Right lobe of liver (tissue), 4 donors: ENCODE measurements around the gene UFC1.
A peak's percentile ranks its signal among the peaks of the same experiment; 100 is the strongest.

Experiments used
- POLR2A ChIP-seq: fragments of 450-650 bp; IDR thresholded peaks from one replicate; pipeline ENCODE4 v1.6.1; 2017; ENCODE audit warnings: antibody characterized with exemption, mild to moderate bottlenecking
- TF ChIP-seq, protein P1 (sequence below), 4 donors: fragments of 200-600 bp in 3 of 4; fragments of 450-650 bp in 1 of 4; IDR thresholded peaks; one replicate each; pipeline versions ENCODE4 v1.5.1 to v1.8.0; 2016 to 2022; ENCODE audit warnings: antibody characterized with exemption in 4 of 4, mild to moderate bottlenecking in 2 of 4
- donor health status: DM: no; HTN: no; CAD: no.
- donor health status: DM: no; HTN: no; CAD: no.
- donor health status: DM: no; HTN: yes; CAD: no.

DNA sequence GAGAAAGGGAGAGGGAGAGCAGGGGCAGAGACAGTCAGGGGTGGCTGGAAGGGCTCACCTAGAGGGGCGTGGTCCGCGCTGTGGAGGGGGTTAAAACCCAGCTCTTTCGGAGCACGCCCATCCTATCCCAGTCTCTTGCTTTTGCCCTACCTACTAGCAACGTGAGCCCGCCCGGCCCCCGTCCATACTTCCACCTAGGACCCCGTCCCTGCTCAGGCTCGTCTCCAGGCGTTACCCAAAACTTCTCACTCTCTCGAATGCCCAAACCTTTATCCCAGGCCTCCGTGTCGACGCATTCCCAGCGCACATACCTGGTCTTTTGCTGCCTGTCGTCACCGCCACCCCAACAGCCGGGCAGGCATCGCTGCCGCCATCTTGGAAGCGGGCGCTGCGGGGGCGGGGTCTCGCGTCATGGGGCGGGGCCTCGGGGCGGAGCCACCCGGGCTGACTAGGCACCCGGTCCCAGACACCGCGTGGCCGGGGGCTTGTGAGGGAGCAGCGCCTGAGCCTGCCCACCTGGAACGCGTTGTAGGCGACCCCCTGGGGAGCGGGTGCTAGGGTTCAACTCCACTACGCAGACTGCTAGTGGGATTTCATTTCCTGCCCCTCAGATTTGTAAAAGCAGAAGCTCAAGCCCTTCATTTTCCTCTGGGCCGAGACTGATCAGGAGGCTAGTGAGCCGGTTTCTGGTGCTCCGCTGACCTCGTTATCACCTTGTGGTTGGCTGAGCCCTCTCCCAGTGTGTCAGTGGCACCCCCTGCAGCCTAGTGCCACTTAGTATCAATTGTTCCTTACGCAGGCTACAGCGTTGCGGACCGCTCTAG, 23.5 kb downstream of the UFC1 start, which contains the start of gene B4GALT3:
- TF ChIP-seq, protein P1, sequence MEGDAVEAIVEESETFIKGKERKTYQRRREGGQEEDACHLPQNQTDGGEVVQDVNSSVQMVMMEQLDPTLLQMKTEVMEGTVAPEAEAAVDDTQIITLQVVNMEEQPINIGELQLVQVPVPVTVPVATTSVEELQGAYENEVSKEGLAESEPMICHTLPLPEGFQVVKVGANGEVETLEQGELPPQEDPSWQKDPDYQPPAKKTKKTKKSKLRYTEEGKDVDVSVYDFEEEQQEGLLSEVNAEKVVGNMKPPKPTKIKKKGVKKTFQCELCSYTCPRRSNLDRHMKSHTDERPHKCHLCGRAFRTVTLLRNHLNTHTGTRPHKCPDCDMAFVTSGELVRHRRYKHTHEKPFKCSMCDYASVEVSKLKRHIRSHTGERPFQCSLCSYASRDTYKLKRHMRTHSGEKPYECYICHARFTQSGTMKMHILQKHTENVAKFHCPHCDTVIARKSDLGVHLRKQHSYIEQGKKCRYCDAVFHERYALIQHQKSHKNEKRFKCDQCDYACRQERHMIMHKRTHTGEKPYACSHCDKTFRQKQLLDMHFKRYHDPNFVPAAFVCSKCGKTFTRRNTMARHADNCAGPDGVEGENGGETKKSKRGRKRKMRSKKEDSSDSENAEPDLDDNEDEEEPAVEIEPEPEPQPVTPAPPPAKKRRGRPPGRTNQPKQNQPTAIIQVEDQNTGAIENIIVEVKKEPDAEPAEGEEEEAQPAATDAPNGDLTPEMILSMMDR (IDR thresholded peaks at IDR 0.05) = peak; percentile 23 to 48 (median 34)
- TF ChIP-seq POLR2A = peak; percentile 81
